Ectodermal cell (in vitro differentiated cells): ENCODE data around the gene PRTFDC1.

Experiments used
- H3K27ac ChIP-seq: 2 replicates; pipeline ENCODE4 v1.7.0; 2013; ENCODE audit warnings: mild to moderate bottlenecking, low read depth, low read length; ENCODE audit not compliant: insufficient read depth, poor library complexity, severe bottlenecking
- H3K27me3 ChIP-seq: 2 replicates; pipeline ENCODE4 v1.7.0; 2013; ENCODE audit warnings: mild to moderate bottlenecking, low read length; ENCODE audit not compliant: insufficient read depth, control insufficient read depth, poor library complexity, severe bottlenecking
- H3K36me3 ChIP-seq: one replicate; pipeline ENCODE4 v1.7.0; 2013; ENCODE audit warnings: low read length; ENCODE audit not compliant: control insufficient read depth, insufficient read depth
- H3K4me1 ChIP-seq: one replicate; pipeline ENCODE4 v1.7.0; 2013; ENCODE audit warnings: low read length; ENCODE audit not compliant: control insufficient read depth, insufficient read depth
- H3K4me3 ChIP-seq: 2 replicates; pipeline ENCODE4 v1.7.0; 2013; ENCODE audit warnings: low read depth, low read length, control low read depth; ENCODE audit not compliant: insufficient read depth
- H3K9me3 ChIP-seq: 2 replicates; pipeline ENCODE4 v1.7.0; 2013; ENCODE audit warnings: mild to moderate bottlenecking, low read length, moderate library complexity; ENCODE audit not compliant: control insufficient read depth
- WGBS, 2 experiments: methylation state at CpG; one replicate each; pipeline ENCODE4 v1.1.7; 2013; ENCODE audit warnings: missing lambda C conversion rate in 2 of 2; 5-methylcytosine and 5-hydroxymethylcytosine counted together

PRTFDC1 gene

GRCh38 chr10:24897326-24897926 lies 55.0 kb downstream of the PRTFDC1 start:
- Histone ChIP-seq H3K36me3 (no peaks in the 10 kb centered on the region), H3K9me3 (no peaks in the 10 kb centered on the region), H3K4me3 (no peak overlapping the region), H3K4me1 (peaks cover 8% of the 10 kb centered on the region), H3K27ac (no peak overlapping the region), H3K27me3 (no peaks in the 10 kb centered on the region)
- WGBS, 2 experiments, result 70 to 76% methylated on average over 4 of the region's 4 CpGs

GRCh38 chr10:24894728-24895127 lies 57.7 kb downstream of the PRTFDC1 start:
- Histone ChIP-seq H3K27ac (no peak overlapping the region), H3K36me3 (no peaks in the 10 kb centered on the region), H3K4me3 (no peak overlapping the region), H3K27me3 (no peaks in the 10 kb centered on the region), H3K9me3 (no peaks in the 10 kb centered on the region), H3K4me1 (no peaks in the 10 kb centered on the region)
- 92 to 93% methylated on average over 8 of the region's 8 CpGs for WGBS, 2 experiments

- H3K27me3 ChIP-seq, result no peaks in the 10 kb centered on the region
- no peaks in the 10 kb centered on the region for H3K36me3 ChIP-seq
- WGBS, 2 experiments, result 92 to 93% methylated on average over 5 of the region's 5 CpGs
- no peak overlapping the region for H3K4me3 ChIP-seq
- H3K9me3 ChIP-seq, result no peaks in the 10 kb centered on the region
- H3K4me1 ChIP-seq, result no peaks in the 10 kb centered on the region
- no peak overlapping the region for H3K27ac ChIP-seq
These were observed 58.1 kb downstream of the PRTFDC1 start for GRCh38 chr10:24894309-24894708.

- Histone ChIP-seq H3K4me1 (no peaks in the 10 kb centered on the region), H3K27me3 (no peaks in the 10 kb centered on the region), H3K27ac (no peak overlapping the region), H3K9me3 (no peaks in the 10 kb centered on the region), H3K4me3 (no peak overlapping the region), H3K36me3 (no peaks in the 10 kb centered on the region)
- WGBS, 2 experiments, result 83 to 100% methylated on average over 2 of the region's 2 CpGs
These were observed 59.3 kb downstream of the PRTFDC1 start for GRCh38 chr10:24893127-24893526.

DNA sequence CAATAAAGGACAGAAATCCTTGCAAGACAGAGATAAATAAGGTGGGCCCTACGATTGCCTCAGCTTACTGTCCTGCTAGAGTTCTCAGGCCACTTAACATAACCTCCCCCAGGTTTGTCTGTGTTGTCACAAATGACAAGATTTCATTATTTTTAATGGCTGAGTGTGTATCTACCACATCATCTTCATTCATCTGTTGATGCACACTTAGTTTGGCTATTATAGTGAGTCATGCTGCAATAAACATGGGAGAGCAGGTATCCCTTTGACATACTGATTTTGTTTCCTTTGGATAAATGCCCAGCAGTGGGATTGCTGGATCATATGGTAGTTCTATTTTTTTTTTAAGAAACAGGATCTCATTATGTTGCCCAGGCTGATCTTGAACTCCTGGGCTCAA lies 60.6 kb downstream of the PRTFDC1 start:
- Histone ChIP-seq H3K36me3 (no peaks in the 10 kb centered on the region), H3K27me3 (no peaks in the 10 kb centered on the region), H3K27ac (no peak overlapping the region), H3K4me3 (no peak overlapping the region), H3K4me1 (no peaks in the 10 kb centered on the region), H3K9me3 (no peaks in the 10 kb centered on the region)
- 92 to 100% methylated on average over 1 of the region's 1 CpG for WGBS, 2 experiments

DNA sequence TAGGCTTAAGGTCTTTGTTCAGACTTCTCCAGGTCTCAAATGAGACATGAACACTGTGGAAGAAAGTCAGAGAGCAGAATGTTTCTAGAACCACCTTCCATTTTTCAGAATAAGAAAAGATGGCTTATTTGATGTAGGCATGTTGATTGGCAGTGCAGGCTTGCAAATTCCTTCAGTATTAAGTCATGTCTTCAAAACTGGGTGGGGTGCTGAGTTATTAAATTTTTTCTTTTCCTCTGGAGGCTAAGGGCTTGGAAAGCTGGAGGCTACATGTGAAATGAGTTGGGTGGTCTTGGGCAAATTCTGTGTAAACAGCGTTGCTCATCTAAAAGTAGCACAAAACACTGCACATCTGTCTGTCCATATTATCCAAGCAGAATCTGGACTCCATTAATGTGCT lies 62.8 kb downstream of the PRTFDC1 start:
- Histone ChIP-seq H3K9me3 (no peaks in the 10 kb centered on the region), H3K27me3 (no peaks in the 10 kb centered on the region), H3K27ac (no peak overlapping the region), H3K4me3 (no peak overlapping the region), H3K4me1 (peaks cover 3% of the 10 kb centered on the region), H3K36me3 (no peaks in the 10 kb centered on the region)
- 100% methylated on average over 1 of the region's 1 CpG; no CpG with 5 or more reads in 1 of the 2 experiments for WGBS, 2 experiments

GRCh38 chr10:24887855-24888231 lies 64.6 kb downstream of the PRTFDC1 start:
- Histone ChIP-seq H3K4me3 (no peak overlapping the region), H3K4me1 (peaks cover 17% of the 10 kb centered on the region), H3K36me3 (no peaks in the 10 kb centered on the region), H3K27me3 (no peaks in the 10 kb centered on the region), H3K27ac (no peak overlapping the region), H3K9me3 (no peaks in the 10 kb centered on the region)
- WGBS, 2 experiments, result 91 to 96% methylated on average over 2 of the region's 2 CpGs

DNA sequence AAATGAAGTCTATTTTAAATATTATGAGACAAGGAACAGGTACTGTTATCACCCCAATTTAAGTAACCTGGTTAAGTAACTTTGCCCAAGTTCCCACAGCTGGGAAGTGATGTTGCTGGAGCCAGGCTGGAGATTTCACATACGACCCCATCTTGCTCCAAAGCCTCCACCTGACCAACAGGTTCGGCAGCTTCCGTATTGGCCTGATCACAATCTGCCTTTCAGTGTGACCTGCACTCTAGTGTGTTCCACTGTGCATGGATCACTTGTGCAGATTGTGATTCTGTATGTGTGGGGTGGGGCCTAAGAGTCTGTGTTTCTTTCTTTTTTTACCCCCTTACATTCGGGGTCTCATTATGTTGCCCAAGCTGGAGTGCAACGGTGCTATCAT lies 66.1 kb downstream of the PRTFDC1 start:
- H3K27me3 ChIP-seq, result no peaks in the 10 kb centered on the region
- H3K27ac ChIP-seq, result no peak overlapping the region
- WGBS, 2 experiments, result 84 to 86% methylated on average over 5 of the region's 5 CpGs
- H3K36me3 ChIP-seq, result no peaks in the 10 kb centered on the region
- H3K9me3 ChIP-seq, result no peaks in the 10 kb centered on the region
- no peak overlapping the region for H3K4me3 ChIP-seq
- peaks cover 17% of the 10 kb centered on the region for H3K4me1 ChIP-seq

DNA sequence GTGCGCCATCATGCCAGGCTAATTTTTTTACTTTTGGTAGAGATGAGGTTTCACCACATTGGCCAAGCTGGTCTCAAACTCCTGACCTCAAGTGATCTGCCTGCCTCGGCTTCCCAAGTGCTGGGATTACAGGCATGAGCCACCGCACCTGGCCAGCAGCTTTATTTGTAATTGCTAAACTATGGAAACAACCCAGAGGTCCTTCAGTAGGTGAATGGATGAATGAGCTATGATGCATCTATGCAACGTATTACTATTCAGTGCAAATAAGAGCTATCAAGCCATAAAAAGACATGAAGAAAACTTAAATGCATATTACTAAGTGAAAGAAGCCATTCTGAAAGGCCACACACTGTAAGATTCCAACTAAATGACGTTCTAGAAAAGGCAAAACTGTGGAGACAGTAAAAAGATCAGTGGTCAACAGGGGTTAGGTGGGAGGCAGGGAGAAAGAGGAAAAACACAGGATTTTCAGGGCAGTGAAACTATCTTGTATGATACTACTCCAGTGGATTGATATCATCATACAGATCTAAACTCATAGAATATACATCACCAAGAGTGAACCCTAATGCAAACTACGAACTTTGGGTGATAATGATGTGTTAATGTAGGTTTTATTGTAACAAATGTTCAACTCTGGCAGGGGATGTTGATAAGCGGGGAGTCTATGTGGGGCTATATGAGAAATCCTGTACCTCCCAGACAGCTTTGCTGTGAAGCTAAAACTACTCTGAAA lies 66.7 kb downstream of the PRTFDC1 start:
- H3K27ac ChIP-seq, result no peak overlapping the region
- H3K9me3 ChIP-seq, result no peaks in the 10 kb centered on the region
- no peak overlapping the region for H3K4me3 ChIP-seq
- peaks cover 17% of the 10 kb centered on the region for H3K4me1 ChIP-seq
- H3K36me3 ChIP-seq, result no peaks in the 10 kb centered on the region
- whole genome bisulfite sequencing, 2 experiments, result 93% methylated on average over 6 of the region's 7 CpGs
- no peaks in the 10 kb centered on the region for H3K27me3 ChIP-seq

GRCh38 chr10:24884793-24885192 lies 67.6 kb downstream of the PRTFDC1 start:
- Histone ChIP-seq H3K27ac (no peak overlapping the region), H3K27me3 (no peaks in the 10 kb centered on the region), H3K36me3 (no peaks in the 10 kb centered on the region), H3K9me3 (no peaks in the 10 kb centered on the region), H3K4me3 (no peak overlapping the region), H3K4me1 (peaks cover 17% of the 10 kb centered on the region)
- 78 to 79% methylated on average over 1 of the region's 1 CpG for WGBS, 2 experiments
